Measurements from ENCODE around the gene NLRP6. TPM values are rescaled to one million over a fixed set of nuclear protein-coding genes. Genes with fewer than 3 reads are reported as not detected.
A peak's percentile ranks its signal among the peaks of the same experiment; 100 is the strongest.
"Not testable (repeated sequence)": the region's sequence is repeated elsewhere in the genome, so short reads cannot be mapped to it uniquely, and the experiment has no call there.

Gene NLRP6
- polyA plus RNA-seq, 4 donors = 0.20 to 0.80 (median 0.36) TPM

GRCh38 chr11:304915-305843, 27.0 kb downstream of the NLRP6 start:
- DNase-seq (ENCODE audit: low read depth in 4 of 4, low spot score in 3 of 4) = peak in 1 of 4 donors; percentile 72

- no peak for DNase-seq (ENCODE audit: low read depth in 4 of 4, low spot score in 3 of 4)
Measured at GRCh38 chr11:305844-306211, 27.6 kb downstream of the NLRP6 start.

- no peak for DNase-seq (ENCODE audit: low read depth in 4 of 4, low spot score in 3 of 4)
Measured at GRCh38 chr11:306645-307371, 28.6 kb downstream of the NLRP6 start.

- DNase-seq (ENCODE audit: low read depth in 4 of 4, low spot score in 3 of 4) = peak in 2 of 4 donors; percentile 70 to 80
Measured at GRCh38 chr11:307766-308708, 29.8 kb downstream of the NLRP6 start, which contains the start of gene IFITM2. IFITM2 (plus strand) TSS chr11:307816; CDS start chr11:308193, 377 bp downstream.

DNA sequence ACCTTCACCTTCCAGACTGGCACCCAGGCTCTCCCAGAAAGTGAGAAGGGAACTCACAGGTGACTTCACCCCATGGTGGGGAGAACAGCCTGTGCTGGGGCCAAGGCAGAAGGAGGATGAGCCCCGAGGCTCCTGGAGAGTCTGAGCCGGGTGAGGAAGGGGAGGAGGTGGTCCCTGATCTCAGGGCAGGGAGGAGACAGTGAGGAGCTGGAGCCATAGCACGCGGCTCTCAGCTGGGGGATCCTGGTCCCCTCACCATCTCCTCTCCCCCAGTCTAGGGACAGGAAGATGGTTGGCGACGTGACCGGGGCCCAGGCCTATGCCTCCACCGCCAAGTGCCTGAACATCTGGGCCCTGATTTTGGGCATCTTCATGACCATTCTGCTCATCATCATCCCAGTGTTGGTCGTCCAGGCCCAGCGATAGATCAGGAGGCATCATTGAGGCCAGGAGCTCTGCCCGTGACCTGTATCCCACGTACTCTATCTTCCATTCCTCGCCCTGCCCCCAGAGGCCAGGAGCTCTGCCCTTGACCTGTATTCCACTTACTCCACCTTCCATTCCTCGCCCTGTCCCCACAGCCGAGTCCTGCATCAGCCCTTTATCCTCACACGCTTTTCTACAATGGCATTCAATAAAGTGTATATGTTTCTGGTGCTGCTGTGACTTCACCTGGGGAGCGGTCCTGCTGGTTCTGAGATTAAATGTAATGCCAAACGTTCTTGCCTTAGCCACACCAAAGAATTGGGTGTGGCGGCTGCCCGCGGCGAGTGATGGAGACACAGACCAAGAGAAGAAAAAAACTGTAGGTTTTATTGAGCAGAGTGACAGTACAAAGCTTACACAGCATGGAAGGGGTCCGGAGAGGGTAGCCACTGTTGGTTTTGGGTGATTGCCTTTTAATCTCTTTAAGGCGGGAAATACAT, 30.8 kb downstream of the NLRP6 start:
- not testable (repeated sequence) for DNase-seq (ENCODE audit: low read depth in 4 of 4, low spot score in 3 of 4)

GRCh38 chr11:309979-310572, 31.9 kb downstream of the NLRP6 start:
- not testable (repeated sequence) for DNase-seq (ENCODE audit: low read depth in 4 of 4, low spot score in 3 of 4)

DNA sequence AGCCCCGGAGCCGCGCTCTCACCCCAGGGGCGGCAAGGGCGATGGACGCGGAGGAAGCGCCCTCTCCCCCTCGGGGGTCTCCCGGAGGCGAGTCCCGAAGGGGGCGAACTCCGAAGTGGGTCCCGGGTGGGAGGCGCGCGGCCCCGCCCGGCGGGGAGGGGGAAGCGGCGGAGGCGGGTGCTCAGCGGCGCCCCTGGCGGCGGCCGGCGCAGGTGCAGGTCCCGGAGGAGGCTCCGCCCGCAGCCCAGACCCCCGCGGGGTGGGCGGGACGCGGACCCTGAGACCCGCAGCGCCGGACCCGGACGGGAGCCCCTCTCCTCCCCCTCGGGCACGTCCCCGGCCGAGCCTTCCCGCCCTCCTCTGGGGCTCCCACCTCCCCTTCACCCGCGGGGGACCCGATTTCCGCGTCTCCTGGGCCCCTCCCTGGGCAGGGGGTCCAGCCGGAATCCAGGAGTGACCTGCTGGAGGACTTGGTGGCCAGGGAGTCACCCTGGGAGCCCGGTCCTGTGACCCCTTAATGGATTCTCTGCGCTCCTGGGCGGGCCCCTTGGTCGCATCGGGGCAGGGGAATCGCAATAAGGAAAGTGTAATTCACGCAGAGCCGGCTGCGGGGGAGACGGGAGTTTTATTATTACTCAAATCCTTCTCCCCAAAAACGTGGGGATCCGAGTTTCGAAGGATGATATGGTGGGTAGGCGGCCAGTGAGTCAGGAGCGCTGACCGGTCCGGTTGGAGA, 33.0 kb downstream of the NLRP6 start:
- not testable (repeated sequence) for DNase-seq (ENCODE audit: low read depth in 4 of 4, low spot score in 3 of 4)

DNA sequence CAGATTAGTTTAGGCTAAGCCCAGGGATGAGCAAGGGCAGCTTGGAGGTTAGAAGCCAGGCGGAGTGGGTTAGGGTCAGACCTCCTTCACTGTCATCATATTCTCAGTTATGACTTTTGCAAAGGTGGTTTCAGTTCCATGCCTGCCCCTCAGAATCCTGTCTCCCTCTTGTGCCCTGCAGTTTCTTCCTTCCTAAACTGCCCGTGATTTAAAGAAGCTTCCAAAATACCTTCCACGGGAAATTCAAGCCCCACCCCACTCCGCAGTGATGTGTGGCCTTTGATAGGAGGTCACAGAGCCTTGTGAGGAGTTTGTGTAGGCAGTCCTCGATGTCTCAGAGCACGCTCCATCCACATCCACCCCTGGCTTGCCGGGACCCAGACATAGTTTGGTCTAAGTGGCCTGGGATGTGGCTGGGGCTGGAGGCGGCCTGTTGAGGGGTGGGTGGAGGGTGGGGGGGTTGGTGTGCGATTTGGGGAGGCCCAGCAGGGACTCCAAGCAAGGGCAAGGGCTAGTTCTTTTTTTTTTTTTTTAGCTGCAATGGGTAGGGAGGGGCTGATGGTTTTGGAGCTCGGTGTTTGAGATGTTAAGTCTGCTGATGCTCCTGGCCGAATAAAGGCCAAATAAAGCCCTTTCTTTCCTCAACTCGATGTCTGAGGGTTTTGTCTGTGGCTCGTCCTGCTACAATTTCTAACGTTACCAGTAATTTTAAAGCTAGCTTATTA, 34.0 kb downstream of the NLRP6 start:
- no peak for DNase-seq (ENCODE audit: low read depth in 4 of 4, low spot score in 3 of 4)

DNA sequence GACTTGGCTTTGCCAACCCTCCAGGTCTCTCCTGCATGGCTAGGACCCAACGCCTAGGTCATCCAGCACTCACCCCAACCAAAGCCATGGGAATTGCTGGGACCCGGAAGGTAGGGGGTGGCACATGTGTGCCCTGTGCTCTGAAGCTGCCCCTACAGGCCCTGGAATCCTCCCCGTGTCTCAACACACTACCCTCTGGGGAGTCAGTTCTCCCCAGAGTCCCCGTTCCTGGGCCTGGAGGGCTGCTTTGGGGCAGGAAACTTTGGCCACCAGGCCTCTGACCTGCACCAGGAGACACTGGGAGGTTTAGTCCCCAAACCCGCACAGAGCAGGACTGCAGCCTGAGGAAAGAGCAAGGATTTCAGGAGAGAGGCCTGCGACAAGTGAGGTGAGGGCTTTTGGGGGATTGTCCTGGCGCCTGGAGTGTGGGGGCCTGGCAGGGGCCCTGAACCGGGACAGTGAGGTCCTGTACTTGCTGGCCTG, 35.1 kb downstream of the NLRP6 start:
- DNase-seq (ENCODE audit: low read depth in 4 of 4, low spot score in 3 of 4) = no peak

GRCh38 chr11:313787-314553, 35.8 kb downstream of the NLRP6 start, which contains the start of gene IFITM1:
IFITM1 (plus strand) TSS chr11:314040; CDS start chr11:314171, 131 bp downstream.
- DNase-seq (ENCODE audit: low read depth in 4 of 4, low spot score in 3 of 4) = peak in 1 of 4 donors; percentile 78

DNA sequence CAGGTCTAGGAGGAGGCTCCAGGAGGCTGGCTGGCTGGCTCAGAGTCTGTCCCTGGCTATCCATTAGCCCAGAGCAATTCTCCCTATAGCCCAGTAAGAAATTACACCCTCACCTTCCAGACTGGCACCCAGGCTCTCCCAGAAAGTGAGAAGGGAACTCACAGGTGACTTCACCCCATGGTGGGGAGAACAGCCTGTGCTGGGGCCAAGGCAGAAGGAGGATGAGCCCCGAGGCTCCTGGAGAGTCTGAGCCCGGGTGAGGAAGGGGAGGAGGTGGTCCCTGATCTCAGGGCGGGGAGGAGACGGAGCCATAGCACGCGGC, 36.3 kb downstream of the NLRP6 start:
- not testable (repeated sequence) for DNase-seq (ENCODE audit: low read depth in 4 of 4, low spot score in 3 of 4)

GRCh38 chr11:315051-315481, 36.9 kb downstream of the NLRP6 start:
- DNase-seq (ENCODE audit: low read depth in 4 of 4, low spot score in 3 of 4) = no peak

GRCh38 chr11:315516-315994, 37.3 kb downstream of the NLRP6 start:
- no peak for DNase-seq (ENCODE audit: low read depth in 4 of 4, low spot score in 3 of 4)

- no peak for DNase-seq (ENCODE audit: low read depth in 4 of 4, low spot score in 3 of 4)
Measured at GRCh38 chr11:316031-316701, 38.0 kb downstream of the NLRP6 start.

- DNase-seq (ENCODE audit: low read depth in 4 of 4, low spot score in 3 of 4) = no peak
Measured at GRCh38 chr11:316891-317301, 38.7 kb downstream of the NLRP6 start.

Data from right renal pelvis (tissue), 4 donors.